ENCODE results near the gene VSTM2B. TPM values are rescaled to one million over a fixed set of nuclear protein-coding genes. Genes with fewer than 3 reads are reported as not detected.

Gene VSTM2B
- total RNA-seq, 1 donor from 2014 or later: not detected

DNA sequence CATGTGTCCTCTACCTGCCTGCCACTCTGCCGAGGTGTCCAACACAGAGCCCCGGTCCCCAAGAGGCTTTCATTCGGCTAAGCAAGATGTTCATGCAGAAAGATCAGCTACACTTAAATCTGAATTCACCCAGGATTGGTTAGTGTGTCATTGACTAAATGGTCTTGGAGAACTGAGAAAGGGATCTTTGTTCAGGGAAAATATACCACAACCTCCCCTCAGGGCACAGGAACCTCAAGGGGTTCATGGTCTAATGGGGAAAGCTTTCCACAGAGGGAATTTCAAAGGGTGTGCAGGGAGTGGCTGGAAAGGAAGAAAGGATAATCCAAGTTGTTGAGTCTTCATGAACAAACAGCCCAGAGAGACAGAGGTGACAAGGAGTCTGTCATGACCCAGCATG, 65.9 kb downstream of the VSTM2B start:
- no peak for DNase-seq (ENCODE audit: low read depth)

- no peak for DNase-seq (ENCODE audit: low read depth)
These were observed 68.1 kb downstream of the VSTM2B start for GRCh38 chr19:29593869-29594268.

- peak; percentile 55 for DNase-seq (ENCODE audit: low read depth)
These were observed 70.4 kb downstream of the VSTM2B start for GRCh38 chr19:29596080-29596727.

DNA sequence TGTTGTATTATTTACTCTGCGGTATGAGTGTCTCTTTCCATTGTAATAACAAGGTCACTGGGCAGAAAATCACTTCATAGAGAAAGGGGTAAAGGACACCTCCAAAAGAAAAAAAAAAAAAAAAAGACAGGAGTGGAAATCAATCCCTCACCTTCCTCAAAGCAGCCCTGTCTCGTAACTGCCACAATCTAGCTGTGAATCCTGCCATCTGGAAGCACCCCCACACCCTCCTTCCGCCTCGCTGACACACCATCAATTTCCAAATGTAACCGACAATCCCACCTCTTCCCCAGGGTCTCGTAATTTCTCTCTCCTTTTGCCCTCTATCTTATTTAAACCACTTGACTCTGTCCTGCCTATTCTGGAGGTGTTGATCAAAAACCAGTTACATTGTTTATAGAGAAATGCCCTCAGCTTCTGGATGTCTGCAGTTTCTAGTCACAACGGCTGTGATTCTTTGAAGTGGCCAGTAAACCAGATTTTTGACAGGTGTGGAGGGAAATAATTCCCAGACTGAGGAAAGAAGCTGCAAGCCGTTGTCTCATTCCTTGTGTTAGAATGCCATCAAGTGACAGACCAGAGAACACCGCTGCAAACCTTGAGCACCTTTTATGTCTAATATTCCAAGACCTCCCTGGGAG, 71.2 kb downstream of the VSTM2B start:
- peak; percentile 28 for DNase-seq (ENCODE audit: low read depth)

- no peak for DNase-seq (ENCODE audit: low read depth)
These were observed 72.2 kb downstream of the VSTM2B start for GRCh38 chr19:29598036-29598435.

GRCh38 chr19:29598496-29598895, 72.7 kb downstream of the VSTM2B start:
- no peak for DNase-seq (ENCODE audit: low read depth)

DNA sequence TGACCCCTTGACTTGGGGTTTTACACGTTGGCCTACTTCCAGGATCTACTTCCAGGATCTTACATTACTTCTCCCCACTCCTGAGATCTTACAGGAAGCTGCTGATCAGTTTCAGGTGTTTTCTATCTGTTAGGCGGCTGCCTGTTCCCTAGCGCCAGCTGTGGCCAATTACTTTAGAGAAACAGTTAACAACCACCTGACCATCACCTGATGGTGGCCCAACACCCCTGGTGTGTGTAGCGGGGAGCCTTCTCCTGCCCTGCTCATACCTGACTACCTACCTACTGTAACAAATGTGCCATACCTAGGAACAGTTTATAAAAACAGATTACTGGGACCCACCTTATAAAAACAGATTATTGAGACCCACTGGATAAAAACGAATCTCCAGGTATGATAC, 77.5 kb downstream of the VSTM2B start:
- no peak for DNase-seq (ENCODE audit: low read depth)

- DNase-seq (ENCODE audit: low read depth): peak; percentile 86
These were observed 80.0 kb downstream of the VSTM2B start, which contains the start of gene POP4 for GRCh38 chr19:29605653-29606419. Gene POP4 (plus strand): TSS chr19:29606283. CDS start chr19:29606319, 36 bp downstream.

DNA sequence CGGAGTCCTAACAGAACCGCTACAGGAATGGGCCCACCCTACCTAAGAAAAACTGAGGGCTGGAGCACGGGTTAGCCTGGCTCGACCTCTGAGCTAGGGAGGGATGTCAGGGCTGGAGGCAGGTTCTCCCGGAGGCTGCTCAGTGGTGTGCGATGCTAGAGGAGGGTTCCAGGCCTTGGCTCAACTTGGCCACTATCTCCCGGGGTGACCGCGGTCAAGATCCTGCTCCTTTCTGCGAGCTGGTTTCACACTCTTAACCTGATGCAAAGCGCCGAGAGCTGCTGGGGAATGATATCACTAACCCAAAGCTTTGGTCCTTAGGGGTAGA, 80.6 kb downstream of the VSTM2B start:
- no peak for DNase-seq (ENCODE audit: low read depth)

GRCh38 chr19:29609636-29610035, 83.8 kb downstream of the VSTM2B start:
- no peak for DNase-seq (ENCODE audit: low read depth)

DNA sequence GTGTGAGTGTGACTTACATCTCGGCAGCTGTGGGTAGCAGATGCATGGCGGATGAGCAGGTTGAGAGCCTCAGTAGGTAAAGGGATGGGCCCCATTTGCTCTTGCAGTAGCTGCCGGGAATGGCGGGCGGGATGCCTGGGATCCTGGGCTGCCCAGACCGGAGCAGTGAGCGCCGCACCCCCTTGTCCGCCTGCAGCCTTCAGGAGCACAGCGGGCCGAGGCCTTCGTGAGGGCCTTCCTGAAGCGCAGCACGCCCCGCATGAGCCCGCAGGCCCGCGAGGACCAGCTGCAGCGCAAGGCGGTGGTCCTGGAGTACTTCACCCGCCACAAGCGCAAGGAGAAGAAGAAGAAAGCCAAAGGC, 84.4 kb downstream of the VSTM2B start:
- no peak for DNase-seq (ENCODE audit: low read depth)

- DNase-seq (ENCODE audit: low read depth): peak; percentile 60
These were observed 84.9 kb downstream of the VSTM2B start for GRCh38 chr19:29610574-29611271.

DNA sequence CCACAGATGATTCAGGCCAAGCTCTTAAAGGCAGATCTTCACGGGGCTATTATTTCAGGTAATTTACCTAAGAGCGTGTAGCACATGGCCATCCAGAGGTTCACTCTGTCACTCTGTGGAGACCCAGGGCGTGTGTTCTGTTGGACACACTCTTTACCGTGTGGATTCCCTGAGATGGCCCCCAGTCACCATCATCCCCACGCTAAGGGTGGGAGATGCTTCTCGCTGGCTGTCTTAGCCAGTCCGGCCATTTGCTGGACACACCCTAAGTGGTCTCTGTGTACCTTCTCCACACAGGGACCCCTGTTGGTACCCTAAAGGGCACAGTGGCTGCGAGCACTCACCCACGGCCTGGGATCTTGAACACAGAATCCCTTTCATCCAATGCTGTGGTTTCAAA, 86.3 kb downstream of the VSTM2B start:
- DNase-seq (ENCODE audit: low read depth): no peak

GRCh38 chr19:29612801-29613595, 87.2 kb downstream of the VSTM2B start:
- DNase-seq (ENCODE audit: low read depth): no peak

DNA sequence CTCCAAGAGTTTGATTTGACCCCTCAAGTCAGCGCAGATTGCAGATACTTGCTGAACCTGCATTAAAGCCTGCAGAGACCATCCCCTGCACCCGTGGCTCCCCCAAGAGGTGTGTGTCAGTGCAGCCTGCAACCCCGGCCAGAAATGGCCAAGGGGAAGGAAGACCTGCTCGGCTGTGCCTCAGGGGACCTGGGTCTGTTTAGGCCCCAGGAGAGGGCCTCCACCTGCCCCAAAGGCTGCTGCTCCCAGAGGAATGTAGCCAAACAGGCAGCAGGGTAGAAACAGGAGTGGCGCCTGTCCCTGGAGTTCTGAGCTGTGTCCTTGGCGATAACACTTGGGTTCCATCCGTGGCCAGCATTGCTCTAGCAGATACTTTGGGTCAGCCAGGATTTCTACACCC, 88.3 kb downstream of the VSTM2B start:
- no peak for DNase-seq (ENCODE audit: low read depth)

Other genes with a start within 250 kb of the VSTM2B start
- 66.4 and 113 TPM in 2 replicates for gene POP4, start 80.3 kb downstream of the VSTM2B start, total RNA-seq
- 7.6 and 20.7 TPM in 2 replicates for gene PLEKHF1, start 139.5 kb downstream of the VSTM2B start, total RNA-seq
- gene C19orf12, start 189.3 kb downstream of the VSTM2B start, total RNA-seq: 36.7 and 37.3 TPM in 2 replicates